Measurements from ENCODE around the gene MAJIN. TPM values are rescaled to one million over a fixed set of nuclear protein-coding genes. Genes with fewer than 3 reads are reported as not detected.

Gene MAJIN
- total RNA-seq, 1 experiment from 2014 or later: not detected

DNA sequence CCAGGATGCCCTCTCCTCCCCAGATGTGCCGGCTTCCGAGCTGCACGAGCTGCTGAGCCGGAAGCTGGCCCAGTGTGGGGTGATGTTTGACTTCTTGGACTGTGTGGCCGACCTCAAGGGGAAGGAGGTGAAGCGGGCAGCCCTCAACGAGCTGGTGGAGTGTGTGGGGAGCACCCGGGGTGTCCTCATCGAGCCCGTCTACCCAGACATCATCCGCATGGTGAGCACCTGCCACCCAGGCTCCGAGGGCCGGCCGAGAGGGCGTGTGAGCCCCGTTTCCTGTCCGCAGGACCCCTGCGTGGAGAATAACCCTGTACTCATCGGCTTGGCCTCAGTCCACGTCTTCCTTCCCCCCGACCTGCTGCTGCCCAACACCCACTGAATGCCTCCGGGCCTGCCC, 45.2 kb downstream of the MAJIN start:
- no peak for DNase-seq
- peaks cover 17% of the 10 kb centered on the region for H3K36me3 Mint-ChIP-seq (ENCODE audit: insufficient read depth, unreplicated experiment)
- TF ChIP-seq, protein P1, sequence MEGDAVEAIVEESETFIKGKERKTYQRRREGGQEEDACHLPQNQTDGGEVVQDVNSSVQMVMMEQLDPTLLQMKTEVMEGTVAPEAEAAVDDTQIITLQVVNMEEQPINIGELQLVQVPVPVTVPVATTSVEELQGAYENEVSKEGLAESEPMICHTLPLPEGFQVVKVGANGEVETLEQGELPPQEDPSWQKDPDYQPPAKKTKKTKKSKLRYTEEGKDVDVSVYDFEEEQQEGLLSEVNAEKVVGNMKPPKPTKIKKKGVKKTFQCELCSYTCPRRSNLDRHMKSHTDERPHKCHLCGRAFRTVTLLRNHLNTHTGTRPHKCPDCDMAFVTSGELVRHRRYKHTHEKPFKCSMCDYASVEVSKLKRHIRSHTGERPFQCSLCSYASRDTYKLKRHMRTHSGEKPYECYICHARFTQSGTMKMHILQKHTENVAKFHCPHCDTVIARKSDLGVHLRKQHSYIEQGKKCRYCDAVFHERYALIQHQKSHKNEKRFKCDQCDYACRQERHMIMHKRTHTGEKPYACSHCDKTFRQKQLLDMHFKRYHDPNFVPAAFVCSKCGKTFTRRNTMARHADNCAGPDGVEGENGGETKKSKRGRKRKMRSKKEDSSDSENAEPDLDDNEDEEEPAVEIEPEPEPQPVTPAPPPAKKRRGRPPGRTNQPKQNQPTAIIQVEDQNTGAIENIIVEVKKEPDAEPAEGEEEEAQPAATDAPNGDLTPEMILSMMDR (IDR thresholded peaks at IDR 0.05; ENCODE audit: insufficient read depth in 1 of 2, low read depth in 1 of 2, low read length in 1 of 2, severe bottlenecking in 1 of 2, unreplicated experiment in 1 of 2): no peak

DNA sequence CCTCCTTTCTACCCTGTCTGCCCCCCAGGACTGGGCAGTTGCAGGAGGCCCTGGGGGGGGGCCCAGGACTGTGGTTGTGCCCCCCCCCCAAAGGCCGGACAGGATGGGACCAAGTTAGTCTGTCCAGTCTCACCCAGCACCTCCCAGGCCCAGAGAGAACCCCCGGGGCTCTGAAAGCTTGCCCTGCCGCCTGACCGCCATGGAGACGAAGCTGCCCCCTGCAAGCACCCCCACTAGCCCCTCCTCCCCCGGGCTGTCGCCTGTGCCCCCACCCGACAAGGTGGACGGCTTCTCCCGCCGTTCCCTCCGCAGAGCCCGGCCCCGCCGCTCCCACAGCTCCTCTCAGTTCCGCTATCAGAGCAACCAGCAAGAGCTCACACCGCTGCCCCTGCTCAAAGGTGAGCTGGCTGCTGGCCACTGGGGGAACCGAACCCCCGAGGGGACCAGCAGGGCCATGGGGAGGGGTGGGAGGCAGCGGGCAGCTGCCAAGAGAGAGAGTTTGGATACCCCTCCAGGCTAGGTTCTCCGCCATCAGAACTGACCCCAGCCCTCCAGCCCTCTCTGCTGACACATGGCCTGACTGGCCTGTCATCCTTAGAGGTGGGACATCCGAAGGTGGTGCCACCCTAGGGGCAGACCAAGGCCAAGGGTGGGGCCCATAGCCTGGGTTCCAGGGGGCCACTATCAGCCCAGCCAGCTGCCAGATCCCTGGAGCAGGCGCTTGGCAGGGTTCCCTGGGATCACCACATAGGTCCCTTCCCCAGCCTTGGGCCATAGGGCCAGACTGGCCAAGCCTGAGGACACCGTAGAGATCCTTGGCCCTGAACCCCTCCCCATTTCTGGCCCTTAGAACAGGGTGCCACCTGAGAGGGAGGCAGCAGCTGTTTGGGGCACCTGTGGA, 46.1 kb downstream of the MAJIN start:
- H3K4me1 ChIP-seq: peaks cover 4% of the 10 kb centered on the region; the same call in 1 of the 2 replicates
- Mint-ChIP-seq H3K36me3 (ENCODE audit: insufficient read depth, unreplicated experiment) (peaks cover 12% of the 10 kb centered on the region), H3K27ac (ENCODE audit: unreplicated experiment) (no peak overlapping the region), H3K9me3 (ENCODE audit: unreplicated experiment) (no peaks in the 10 kb centered on the region), H3K4me3 (ENCODE audit: unreplicated experiment) (peak overlapping the region; percentile 94), H3K27me3 (ENCODE audit: insufficient read depth, unreplicated experiment) (no peaks in the 10 kb centered on the region), H3K4me1 (ENCODE audit: low read depth, unreplicated experiment) (peaks cover 6% of the 10 kb centered on the region)
- intact Hi-C loops (cut with micrococcal nuclease; ENCODE audit: unreplicated experiment): loop anchor here (1.0 to 2.0 kb wide), 2 partner anchors 8 to 87 kb away; partner anchors contain the start of gene ATG2A
- H3K36me3 ChIP-seq (ENCODE audit: control insufficient read depth, insufficient read depth, low read length): no peaks in the 10 kb centered on the region
- H3K27me3 ChIP-seq (replicated peaks; ENCODE audit: control insufficient read depth, insufficient read depth, low read length): no peaks in the 10 kb centered on the region
- DNase-seq: no peak
- H3K4me3 ChIP-seq (ENCODE audit: low read depth, low read length): peak overlapping the region; percentile 60; the same call in 1 of the 2 replicates
- BruUV-seq (replicated peaks): no TSS peak
- ChIA-PET POLR2A (no interaction called here), CTCF (interaction anchor here (0.7 kb wide), 1 partner anchor 32 kb away, joined by 13 read pairs; no protein-coding TSS in a partner anchor)
- no peaks in the 10 kb centered on the region for H3K9me3 ChIP-seq
- TF ChIP-seq, protein P1 (IDR thresholded peaks at IDR 0.05; ENCODE audit: insufficient read depth in 1 of 2, low read depth in 1 of 2, low read length in 1 of 2, severe bottlenecking in 1 of 2, unreplicated experiment in 1 of 2): no peak

More for the DNA sequence above, 45.2 kb downstream of the MAJIN start:
- Mint-ChIP-seq H3K4me1 (ENCODE audit: low read depth, unreplicated experiment) (peaks cover 6% of the 10 kb centered on the region), H3K27me3 (ENCODE audit: insufficient read depth, unreplicated experiment) (no peaks in the 10 kb centered on the region), H3K4me3 (ENCODE audit: unreplicated experiment) (no peak overlapping the region), H3K9me3 (ENCODE audit: unreplicated experiment) (no peaks in the 10 kb centered on the region), H3K27ac (ENCODE audit: unreplicated experiment) (no peak overlapping the region)
- Histone ChIP-seq H3K9me3 (no peaks in the 10 kb centered on the region), H3K36me3 (ENCODE audit: control insufficient read depth, insufficient read depth, low read length) (no peaks in the 10 kb centered on the region), H3K27me3 (replicated peaks; ENCODE audit: control insufficient read depth, insufficient read depth, low read length) (no peaks in the 10 kb centered on the region), H3K4me1 (peaks cover 4% of the 10 kb centered on the region; the same call in 1 of the 2 replicates), H3K4me3 (ENCODE audit: low read depth, low read length) (no peak overlapping the region)
- POLR2A ChIA-PET: no interaction called here
- CTCF ChIA-PET: no interaction called here
- no TSS peak for BruUV-seq (replicated peaks)
- intact Hi-C loops (cut with micrococcal nuclease; ENCODE audit: unreplicated experiment): no loop called here

DNA sequence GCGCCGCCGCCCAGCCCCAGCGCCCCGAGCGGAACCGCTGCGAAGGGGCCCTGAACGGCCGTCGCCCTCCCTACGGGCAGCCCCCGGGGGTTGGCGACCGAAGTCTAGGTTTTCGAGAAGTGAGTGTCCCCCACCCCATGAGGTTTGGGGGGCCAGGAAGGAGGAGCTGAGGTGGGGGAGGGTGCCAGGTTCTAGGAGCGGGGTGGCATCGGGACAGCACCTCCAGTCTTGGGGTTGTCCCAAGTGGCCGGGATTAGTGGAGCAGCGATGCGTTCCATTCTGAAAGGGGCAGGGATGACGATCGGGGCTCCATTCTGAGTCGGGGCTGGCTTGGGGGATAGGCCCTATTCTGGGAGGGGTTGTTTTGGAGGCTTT, 47.0 kb downstream of the MAJIN start:
- DNase-seq: peak in 1 of 2 experiments; percentile 16
- CTCF ChIA-PET: interaction anchor here (1.4 to 1.7 kb wide), 3 partner anchors 36 to 89 kb away, joined by 5 to 7 read pairs (median 6); partner anchors contain the start of genes ARL2 and BATF2
- Mint-ChIP-seq H3K36me3 (ENCODE audit: insufficient read depth, unreplicated experiment) (peaks cover 6% of the 10 kb centered on the region), H3K27ac (ENCODE audit: unreplicated experiment) (peak overlapping the region; percentile 99), H3K4me3 (ENCODE audit: unreplicated experiment) (peak overlapping the region; percentile 94), H3K4me1 (ENCODE audit: low read depth, unreplicated experiment) (peaks cover 6% of the 10 kb centered on the region), H3K27me3 (ENCODE audit: insufficient read depth, unreplicated experiment) (no peaks in the 10 kb centered on the region), H3K9me3 (ENCODE audit: unreplicated experiment) (no peaks in the 10 kb centered on the region)
- BruUV-seq (replicated peaks): no TSS peak
- no peaks in the 10 kb centered on the region for H3K9me3 ChIP-seq
- POLR2A ChIA-PET: interaction anchor here (1.5 kb wide), 1 partner anchor 11 kb away, joined by 3 read pairs; the partner anchor contains the start of gene GPHA2
- no peaks in the 10 kb centered on the region for H3K36me3 ChIP-seq (ENCODE audit: control insufficient read depth, insufficient read depth, low read length)
- intact Hi-C loops (cut with micrococcal nuclease; ENCODE audit: unreplicated experiment): loop anchor here (1.0 to 2.0 kb wide), 2 partner anchors 8 to 88 kb away; partner anchors contain the start of gene ATG2A
- TF ChIP-seq, protein P1 (IDR thresholded peaks at IDR 0.05; ENCODE audit: insufficient read depth in 1 of 2, low read depth in 1 of 2, low read length in 1 of 2, severe bottlenecking in 1 of 2, unreplicated experiment in 1 of 2): no peak
- H3K4me3 ChIP-seq (ENCODE audit: low read depth, low read length): peak overlapping the region; percentile 60
- H3K27me3 ChIP-seq (replicated peaks; ENCODE audit: control insufficient read depth, insufficient read depth, low read length): no peaks in the 10 kb centered on the region
- peaks cover 4% of the 10 kb centered on the region; the same call in 1 of the 2 replicates for H3K4me1 ChIP-seq
